ENCODE measurements around the gene TMEM108.

GRCh38 chr3:133167340-133168024 lies 129.3 kb downstream of the TMEM108 start:
- TF ChIP-seq CTCF (IDR thresholded peaks at IDR 0.05 in 2 of 3, conservative IDR thresholded peaks at IDR 0.05 in 1 of 3; ENCODE audit: borderline replicate concordance in 1 of 3, insufficient read depth in 1 of 3, low read depth in 2 of 3, low read length in 2 of 3): no peak
- TF ChIP-seq EZH2 (IDR thresholded peaks at IDR 0.05): no peak
- TF ChIP-seq, protein P1, sequence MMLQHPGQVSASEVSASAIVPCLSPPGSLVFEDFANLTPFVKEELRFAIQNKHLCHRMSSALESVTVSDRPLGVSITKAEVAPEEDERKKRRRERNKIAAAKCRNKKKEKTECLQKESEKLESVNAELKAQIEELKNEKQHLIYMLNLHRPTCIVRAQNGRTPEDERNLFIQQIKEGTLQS (IDR thresholded peaks at IDR 0.05): no peak
